Measurements from ENCODE around the gene RAB19.

RAB19 gene

DNA sequence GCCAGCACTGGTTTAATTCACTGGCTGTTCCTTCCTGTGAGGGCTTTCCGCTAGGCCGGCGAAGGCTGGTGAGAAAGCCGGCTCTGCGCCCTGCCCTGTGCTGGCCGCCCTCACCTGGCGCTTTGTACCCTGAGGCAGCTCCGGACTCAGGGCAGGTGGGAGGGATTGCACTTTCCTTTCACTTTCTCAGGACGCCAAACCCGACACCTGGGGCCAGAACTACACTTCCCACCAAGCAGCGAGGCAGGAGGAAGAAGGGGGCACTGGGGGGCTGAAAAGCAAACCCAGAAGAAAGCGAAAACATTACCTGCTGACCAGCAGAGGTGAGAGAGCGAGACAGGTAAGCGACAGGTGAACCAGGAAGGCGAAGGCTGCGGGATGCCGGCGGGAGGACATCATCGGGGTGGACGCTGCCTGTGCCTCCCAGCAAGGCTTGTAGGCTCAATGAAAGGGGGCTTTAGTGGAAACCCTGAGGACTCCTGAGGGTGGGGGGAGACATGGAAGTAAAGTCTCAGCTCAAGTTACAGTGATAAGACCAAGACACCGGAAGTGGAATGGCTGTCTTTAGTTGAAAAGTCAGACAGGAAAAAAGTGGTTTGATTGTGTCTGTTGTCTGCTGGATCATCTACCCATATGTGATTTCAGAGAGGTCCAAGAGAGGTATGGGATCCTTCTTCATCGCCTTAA, at the start of gene RAB19:
TSS of gene RAB19 (plus strand) at position 181 of the 687 bp plus-strand sequence. CDS start 3,589 bp downstream, outside the sequence.
- peak; percentile 65 for DNase-seq

DNA sequence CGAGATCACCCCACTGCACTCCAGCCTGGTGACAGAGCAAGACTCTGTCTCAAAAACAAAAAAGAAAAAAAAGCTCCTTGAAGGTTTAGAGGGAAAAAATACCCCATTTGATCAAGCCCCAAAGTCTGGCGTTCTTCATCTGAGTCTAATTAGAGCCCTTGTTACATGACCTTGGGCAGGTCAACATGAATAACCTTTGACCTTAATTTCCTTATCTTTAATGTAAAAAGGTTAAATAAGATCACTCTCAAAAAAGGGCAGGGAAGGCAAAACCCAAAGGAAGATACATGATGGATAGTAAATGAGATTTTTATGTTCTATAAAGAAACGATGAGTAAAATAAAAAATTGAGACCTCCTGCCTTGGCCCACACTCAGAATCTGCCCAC, 45.8 kb upstream of the RAB19 start:
- DNase-seq, result no peak

DNA sequence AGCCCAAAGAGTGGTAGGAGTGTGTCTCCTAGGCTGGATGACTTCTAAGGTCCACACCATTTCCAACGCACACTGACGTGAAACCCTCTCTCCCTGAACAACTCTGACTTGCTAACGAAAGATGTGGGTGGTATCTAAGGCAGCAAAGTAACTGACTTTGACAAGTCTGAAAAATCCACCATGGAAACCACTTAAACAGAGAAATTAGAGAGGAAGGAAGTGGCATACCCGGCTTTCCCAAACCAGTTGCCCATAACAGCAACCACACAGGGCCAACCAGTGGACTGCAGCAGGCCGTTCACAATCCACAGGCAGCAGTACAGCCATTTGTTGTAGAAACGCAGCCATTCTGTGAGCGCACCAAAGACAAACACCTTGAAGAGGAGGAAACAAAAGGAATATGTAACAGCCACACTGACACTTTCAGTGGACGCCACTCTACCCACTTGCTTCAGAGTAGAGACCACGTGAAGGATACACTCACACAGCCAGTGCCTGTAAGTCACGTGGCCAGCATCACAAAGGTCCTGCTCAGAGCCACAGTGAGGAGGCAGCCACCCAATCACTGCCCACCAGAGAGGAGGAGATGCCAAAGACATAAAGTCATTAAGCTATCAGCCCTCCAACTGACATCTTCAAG, 45.3 kb upstream of the RAB19 start:
- no peak for DNase-seq

DNA sequence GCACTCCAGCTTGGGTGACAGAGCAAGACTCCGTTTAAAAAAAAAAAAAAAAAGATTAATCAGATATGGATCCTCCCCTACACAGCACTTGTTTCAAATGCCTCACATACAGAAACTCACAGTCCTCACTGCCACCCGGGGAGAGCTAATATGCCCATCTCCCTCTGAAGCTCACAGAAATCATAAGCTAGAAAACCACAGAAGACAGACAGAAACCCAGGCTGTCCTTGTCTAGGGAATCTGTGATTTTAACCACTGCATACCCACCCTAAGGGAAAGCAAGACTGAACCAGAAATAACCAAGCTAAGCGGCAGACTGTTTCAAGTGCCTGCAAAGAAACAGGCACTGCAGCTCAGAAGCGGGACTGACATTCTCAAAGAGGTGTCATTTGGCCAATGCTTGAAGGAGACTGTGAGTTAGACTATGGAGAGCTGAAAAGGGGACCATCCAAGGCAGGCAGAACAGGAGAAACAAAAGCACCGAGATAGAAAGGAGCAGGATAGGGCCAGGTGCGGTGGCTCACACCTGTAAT, 43.1 kb upstream of the RAB19 start:
- DNase-seq, result no peak

DNA sequence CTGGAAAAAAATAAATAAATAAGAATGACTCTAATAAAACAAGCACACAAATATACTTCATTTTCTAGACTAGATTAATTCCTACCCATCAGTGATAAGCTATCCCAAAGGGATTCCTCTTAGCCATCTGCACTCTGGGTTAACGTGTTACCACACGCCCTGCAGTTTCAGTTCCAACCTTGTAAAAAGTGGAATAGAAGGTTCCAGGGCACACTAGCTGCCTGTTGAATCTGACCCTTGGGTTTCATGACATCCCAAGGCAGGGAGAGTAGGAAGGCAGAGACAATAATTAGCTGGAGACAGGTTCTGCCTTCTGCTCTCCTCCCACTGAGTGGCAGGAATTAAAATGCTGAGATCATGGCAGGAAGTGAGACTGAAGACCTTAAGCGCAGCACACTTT, 39.0 kb upstream of the RAB19 start:
- DNase-seq, result peak; percentile 42

- DNase-seq, result no peak
These were observed 36.3 kb upstream of the RAB19 start for GRCh38 chr7:140367528-140367927.

DNA sequence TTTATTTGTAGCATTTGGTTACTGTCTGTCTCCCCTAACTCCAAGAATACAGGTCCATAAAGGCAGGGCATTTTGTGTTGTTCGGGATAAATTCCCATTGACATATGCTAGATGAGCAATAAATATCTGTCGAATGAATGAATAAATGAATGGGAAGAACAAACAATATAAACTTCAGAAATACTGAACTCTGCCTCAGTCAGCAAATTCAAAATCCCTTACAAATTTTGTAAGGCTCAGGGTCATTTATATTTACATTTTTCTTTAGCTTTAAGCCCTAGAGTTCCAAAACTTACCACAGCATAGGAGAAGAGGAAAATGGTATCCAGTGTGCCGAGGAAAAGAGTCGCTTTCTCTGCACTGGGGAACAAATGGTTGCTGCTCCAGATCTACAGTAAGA, 34.6 kb upstream of the RAB19 start:
- DNase-seq, result no peak

DNA sequence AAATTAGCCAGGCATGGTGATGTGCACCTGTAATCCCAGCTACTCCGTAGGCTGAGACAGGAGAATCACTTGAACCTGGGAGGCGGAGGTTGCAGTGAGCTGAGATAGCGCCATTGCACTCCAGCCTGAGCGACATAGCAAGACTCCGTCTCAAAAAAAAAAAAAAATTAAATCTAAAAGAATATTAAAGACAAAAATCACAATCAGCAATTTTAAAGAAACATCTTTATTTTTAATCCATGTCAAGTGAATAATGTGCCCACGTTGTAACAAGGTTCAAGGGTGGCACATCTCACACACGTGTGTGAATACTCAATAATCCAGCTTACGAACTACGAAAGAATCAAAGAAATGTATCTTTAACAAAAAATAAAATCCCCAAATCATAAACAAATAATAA, 28.5 kb upstream of the RAB19 start:
- no peak for DNase-seq

DNA sequence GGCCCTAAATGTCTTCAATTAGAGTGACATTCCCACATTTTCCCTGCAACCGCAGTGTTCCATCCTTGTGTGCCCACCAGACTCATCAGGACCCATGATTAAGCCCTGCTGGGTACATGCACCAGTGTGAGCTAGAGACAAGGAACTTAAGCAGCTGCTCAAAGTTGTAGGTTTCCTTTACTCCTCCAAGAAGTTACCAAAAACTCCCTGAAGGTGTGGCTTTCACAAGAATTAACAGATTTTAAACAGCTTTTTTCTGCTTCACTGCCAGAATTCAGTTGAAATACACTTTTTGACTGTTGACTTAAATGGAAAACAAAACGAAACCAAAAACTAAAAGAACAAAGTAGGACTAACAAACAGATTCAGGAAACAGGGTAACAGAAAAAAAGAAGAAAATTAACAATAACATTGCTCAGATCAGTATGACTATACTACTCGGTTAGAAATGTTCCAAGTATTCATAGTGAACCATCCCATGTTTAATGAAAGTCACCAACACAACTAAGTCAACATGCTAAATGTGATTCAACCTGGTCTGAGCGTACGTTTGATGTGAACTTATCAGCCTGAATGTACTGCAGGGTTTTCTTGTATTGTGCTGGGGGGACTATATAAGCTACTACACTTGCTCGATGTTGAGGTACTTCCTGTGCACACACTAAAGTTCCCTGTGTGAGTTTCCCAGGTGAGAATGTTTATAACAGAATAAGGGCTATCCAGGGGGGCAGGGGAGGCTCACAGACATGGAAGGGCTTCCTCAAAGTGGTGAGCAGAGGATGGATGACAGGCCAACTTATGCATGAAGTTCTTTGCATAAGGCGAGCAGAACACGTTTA, 27.7 kb upstream of the RAB19 start:
- DNase-seq, result no peak

DNA sequence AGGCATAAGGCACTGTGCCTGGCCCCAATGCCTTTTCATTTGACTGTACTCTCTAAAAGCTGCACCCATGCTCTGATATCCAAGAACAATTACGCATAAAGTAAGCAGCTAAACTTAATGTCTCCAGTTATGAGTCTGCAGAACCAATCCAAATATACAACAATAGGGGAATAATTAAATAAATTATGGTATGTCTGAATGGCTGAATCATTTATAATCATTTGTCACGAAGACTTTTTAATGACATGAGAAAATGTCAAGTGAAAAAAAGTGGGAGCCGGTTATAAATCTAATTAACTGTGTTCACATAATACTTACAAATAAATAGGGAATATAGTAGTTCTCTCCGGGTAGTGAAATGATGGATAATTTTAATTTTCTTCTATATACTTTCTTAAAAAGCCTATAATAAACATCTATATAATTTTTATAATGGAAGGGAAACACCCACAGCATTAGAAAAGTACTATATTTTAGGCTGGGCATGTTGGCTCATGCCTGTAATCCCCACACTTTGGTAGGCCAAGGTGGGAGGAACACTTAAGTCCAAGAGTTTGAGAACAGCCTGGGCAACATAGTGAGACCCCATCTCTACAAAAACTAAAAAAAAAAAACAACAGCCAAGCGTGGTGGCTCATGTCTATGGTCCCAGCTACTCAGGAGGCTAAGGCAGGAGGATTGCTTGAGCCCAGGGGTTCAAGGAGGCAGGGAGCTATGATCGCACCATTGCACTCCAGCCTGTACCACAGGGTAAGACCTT, 19.7 kb upstream of the RAB19 start:
- DNase-seq, result no peak

DNA sequence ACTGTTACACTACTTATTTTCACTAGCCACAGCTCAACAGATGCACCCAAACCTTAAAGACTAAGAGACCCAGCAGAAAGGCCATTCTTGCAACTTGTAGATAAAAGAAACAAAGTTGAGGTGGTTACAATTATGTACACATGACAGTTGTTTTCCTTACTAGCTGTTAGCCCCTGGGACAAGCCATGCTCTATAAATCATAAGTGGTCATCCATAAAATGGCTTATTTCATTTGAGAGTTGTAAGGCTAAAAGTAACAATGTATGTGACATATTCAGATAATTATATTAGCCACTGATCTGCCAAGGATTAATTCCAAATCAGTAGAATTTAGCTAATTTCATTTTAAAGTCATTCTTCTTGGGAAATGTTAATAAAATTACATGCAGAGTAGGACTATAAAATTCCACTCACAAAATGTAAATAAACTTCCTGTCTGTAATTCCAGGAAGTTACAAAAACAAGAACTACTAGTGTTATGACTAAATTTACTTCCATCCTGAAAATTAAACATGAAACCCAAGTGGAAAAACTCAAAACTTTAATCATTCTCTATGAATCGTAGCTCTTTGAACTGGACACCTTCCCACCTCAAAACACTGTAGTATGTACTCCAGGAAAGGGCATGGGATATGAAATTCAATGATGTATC, 18.8 kb upstream of the RAB19 start:
- DNase-seq, result no peak

DNA sequence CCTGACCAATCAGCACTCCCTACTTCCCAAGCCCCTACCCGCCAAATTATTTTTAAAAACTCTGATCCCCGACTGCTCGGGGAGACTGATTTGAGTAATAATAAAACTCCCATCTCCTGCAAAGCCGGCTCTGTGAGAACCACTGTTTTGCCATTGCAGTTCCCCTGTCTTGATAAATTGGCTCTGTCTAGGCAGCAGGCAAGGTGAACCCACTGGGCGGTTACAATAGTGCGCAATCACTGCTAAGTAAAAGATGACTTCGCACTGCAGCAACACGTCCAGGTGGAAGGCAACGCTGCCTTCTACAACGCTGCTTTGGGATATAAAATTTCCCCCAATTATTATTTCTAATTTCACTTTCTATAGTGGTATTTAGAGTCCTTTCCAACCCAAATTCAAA, 14.4 kb upstream of the RAB19 start:
- DNase-seq, result no peak

DNA sequence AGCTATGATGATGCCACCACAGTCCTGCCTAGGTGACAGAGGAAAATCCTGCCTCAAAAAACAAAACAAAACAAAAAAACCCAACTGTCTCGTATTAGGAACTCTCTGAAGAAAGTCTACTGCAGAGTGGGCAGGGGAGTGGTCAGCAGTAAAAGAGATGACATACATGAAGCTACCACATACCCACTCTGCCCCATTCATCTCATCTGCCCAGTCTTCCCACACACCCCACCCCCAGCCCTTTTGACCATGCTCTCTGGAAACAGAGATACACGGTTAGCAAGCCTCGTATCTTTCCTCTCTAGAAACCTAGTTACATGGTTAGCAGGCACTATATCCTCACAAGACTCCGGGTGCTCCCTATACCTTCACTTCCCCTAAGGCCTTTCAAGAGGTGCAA, 13.8 kb upstream of the RAB19 start:
- DNase-seq, result no peak

DNA sequence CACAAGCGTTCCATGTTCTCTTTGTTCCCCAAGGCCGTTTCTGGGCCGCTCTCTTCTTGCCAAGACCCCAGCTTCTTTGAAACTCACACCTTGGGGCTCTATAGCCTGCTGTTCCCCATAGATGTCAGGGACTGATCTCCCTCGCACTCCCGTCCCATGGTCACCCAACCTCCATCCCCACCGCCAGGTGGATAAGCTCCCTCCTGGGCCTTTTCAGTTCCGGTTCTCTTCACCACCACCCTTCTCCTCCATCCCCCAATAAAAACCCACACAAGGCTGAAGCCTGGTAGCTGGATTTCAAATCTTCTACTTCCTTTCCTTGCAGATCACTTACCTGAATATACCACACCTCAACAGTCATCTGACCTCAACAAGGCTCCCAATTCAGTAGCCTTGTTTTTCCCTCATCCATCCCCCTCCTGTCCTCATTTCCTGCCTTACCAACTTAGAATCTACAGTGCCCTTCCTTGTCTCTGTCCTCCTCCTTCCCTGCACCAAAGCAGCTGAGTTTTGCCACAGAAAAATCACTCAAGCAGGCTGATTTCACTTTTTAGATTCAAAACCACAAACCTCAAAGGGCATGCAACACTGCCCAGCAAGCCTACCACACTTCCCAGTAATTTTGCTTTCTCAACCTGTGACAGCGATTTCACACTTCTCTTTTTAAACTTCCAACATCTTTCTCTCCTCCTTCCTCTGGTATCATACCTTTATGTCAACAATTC, 13.2 kb upstream of the RAB19 start:
- DNase-seq, result no peak

DNA sequence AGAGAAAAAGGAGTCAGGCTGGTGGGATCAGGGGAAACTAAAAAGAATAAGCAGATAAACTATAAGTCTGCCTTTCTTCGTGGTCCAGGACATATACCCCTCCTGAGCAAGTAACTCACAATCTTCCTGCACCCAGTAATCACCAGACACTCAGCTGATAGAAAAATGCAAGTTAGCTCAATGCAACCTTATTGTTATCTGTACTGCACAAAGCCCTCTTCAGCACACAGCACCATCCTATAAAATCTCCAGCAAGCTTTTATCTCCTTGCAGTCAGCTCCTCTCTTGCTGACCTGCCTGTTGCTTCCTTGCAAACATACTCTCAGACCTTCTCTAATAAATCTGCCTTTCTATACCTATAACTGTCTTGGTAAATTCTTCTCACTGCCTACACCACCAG, 12.2 kb upstream of the RAB19 start:
- DNase-seq, result no peak

DNA sequence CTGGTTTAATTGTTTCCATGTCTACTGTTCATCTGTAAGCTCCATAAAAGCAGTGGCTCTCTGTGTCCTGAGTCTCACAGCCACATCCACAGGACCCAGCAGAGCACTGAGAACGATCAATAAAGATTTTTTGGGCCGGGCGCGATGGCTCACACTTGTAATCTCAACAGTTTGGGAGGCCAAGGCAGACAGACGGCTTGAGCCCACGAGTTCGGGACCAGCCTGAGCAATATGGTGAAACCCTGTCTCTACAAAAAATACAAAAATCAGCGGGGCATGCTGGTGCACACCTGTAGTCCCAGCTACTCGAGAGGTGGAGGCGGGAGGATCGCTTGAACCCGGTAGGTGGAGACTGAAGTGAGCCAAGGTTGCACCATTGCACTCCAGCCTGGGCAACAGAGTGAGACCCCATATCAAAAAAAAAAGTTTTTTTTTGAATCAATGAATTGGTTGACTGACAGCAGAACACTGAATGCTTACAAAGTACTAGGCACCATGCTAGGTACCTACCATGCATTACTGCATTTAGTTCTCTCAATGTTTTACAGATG, 10.0 kb upstream of the RAB19 start:
- DNase-seq, result no peak

DNA sequence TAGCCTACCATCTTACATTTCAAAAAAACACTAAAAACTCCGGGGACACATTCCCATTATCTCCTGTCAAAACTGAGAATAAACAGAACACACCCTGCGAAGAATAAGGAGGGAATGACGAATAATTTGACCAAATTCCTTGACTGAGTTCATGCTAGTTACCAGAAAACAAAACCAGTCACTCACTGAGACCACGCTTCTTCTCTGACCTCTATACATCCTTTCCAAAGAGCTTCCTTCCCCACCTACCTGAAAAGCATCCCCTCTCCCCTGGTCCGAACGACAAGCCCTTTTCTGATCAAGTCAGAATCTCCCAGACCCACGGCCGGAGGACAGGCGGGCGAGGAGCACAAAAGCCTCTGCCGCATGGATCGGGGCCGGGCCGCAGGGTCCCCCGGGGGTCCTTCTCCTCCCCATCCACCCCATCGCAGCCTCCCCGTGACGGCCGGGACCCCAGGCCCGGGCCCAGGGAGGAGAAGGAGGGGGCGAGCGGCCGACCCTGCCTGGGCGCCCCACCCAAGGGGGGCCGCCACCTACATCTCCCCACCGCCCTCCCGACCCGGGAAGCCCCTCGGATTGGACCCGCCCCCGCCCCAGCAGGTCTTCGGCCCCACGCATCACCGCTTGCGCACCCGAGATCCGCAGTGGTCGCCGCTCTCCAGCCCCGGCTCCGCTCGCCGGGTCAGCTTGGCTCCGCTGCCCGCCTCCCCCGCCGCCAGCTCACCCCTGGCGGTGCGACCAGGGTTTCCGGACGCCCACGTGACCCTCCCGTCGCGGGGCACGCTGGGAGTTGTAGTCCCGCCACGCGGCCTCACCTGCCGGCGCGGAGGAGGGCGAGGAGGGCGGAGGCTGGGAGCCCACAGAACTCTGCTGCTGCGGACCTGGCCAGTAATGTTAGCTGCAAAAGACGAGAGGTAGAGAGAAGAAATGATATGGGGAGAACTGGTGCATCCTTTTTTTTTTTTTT, 5.8 kb upstream of the RAB19 start, which contains the start of gene SLC37A3:
TSS of gene SLC37A3 (minus strand) at position 747 of the 967 bp plus-strand sequence. CDS start 16,004 bp downstream, outside the sequence.
- DNase-seq, result peak; percentile 60

GRCh38 chr7:140398821-140399220, 5.0 kb upstream of the RAB19 start:
- no peak for DNase-seq

GRCh38 chr7:140400381-140400780, 3.5 kb upstream of the RAB19 start:
- no peak for DNase-seq
